ENCODE data around the gene SOS1. TPM values are rescaled to one million over a fixed set of nuclear protein-coding genes. Genes with fewer than 3 reads are reported as not detected.
"Not testable (repeated sequence)": the region's sequence is repeated elsewhere in the genome, so short reads cannot be mapped to it uniquely, and the experiment has no call there.

The SOS1 gene
- polyA plus RNA-seq, 1 donor = 44.6 TPM

GRCh38 chr2:39152504-39152903 is 31.7 kb upstream of the SOS1 start:
- Histone ChIP-seq H3K4me3 (ENCODE audit: low read length) (no peak overlapping the region), H3K4me1 (ENCODE audit: control insufficient read depth, insufficient read depth, low read length) (no peaks in the 10 kb centered on the region), H3K27ac (ENCODE audit: low read length) (no peak overlapping the region), H3K9me3 (ENCODE audit: control insufficient read depth, low read depth, low read length) (no peaks in the 10 kb centered on the region), H3K36me3 (ENCODE audit: control insufficient read depth, insufficient read depth, low read length) (no peaks in the 10 kb centered on the region), H3K27me3 (ENCODE audit: control insufficient read depth, insufficient read depth, low read length) (no peaks in the 10 kb centered on the region)
- no CpG with 5 or more reads among the region's 2 CpGs for WGBS (ENCODE audit: insufficient coverage, low lambda C conversion rate)
- DNase-seq = no peak

GRCh38 chr2:39150890-39151497 is 30.1 kb upstream of the SOS1 start:
- WGBS (ENCODE audit: insufficient coverage, low lambda C conversion rate) = no CpG with 5 or more reads among the region's 9 CpGs
- H3K4me3 ChIP-seq (ENCODE audit: low read length) = no peak overlapping the region
- H3K36me3 ChIP-seq (ENCODE audit: control insufficient read depth, insufficient read depth, low read length) = no peaks in the 10 kb centered on the region
- H3K27ac ChIP-seq (ENCODE audit: low read length) = no peak overlapping the region
- H3K27me3 ChIP-seq (ENCODE audit: control insufficient read depth, insufficient read depth, low read length) = no peaks in the 10 kb centered on the region
- H3K9me3 ChIP-seq (ENCODE audit: control insufficient read depth, low read depth, low read length) = no peaks in the 10 kb centered on the region
- DNase-seq = no peak
- no peaks in the 10 kb centered on the region for H3K4me1 ChIP-seq (ENCODE audit: control insufficient read depth, insufficient read depth, low read length)

- Histone ChIP-seq H3K9me3 (ENCODE audit: control insufficient read depth, low read depth, low read length) (no peaks in the 10 kb centered on the region), H3K4me1 (ENCODE audit: control insufficient read depth, insufficient read depth, low read length) (no peaks in the 10 kb centered on the region), H3K27me3 (ENCODE audit: control insufficient read depth, insufficient read depth, low read length) (no peaks in the 10 kb centered on the region), H3K4me3 (ENCODE audit: low read length) (no peak overlapping the region), H3K36me3 (ENCODE audit: control insufficient read depth, insufficient read depth, low read length) (no peaks in the 10 kb centered on the region), H3K27ac (ENCODE audit: low read length) (no peak overlapping the region)
- 100% methylated on average over 1 of the region's 6 CpGs for WGBS (ENCODE audit: insufficient coverage, low lambda C conversion rate)
- DNase-seq = no peak
Measured at GRCh38 chr2:39150102-39150562, 29.3 kb upstream of the SOS1 start.

- no peaks in the 10 kb centered on the region for H3K36me3 ChIP-seq (ENCODE audit: control insufficient read depth, insufficient read depth, low read length)
- H3K27ac ChIP-seq (ENCODE audit: low read length) = no peak overlapping the region
- peaks cover 4% of the 10 kb centered on the region for H3K9me3 ChIP-seq (ENCODE audit: control insufficient read depth, low read depth, low read length)
- no peaks in the 10 kb centered on the region for H3K4me1 ChIP-seq (ENCODE audit: control insufficient read depth, insufficient read depth, low read length)
- no peak overlapping the region for H3K4me3 ChIP-seq (ENCODE audit: low read length)
- DNase-seq = no peak
- H3K27me3 ChIP-seq (ENCODE audit: control insufficient read depth, insufficient read depth, low read length) = no peaks in the 10 kb centered on the region
Measured at GRCh38 chr2:39146630-39147029, 25.8 kb upstream of the SOS1 start.

- H3K36me3 ChIP-seq (ENCODE audit: control insufficient read depth, insufficient read depth, low read length) = no peaks in the 10 kb centered on the region
- H3K27ac ChIP-seq (ENCODE audit: low read length) = no peak overlapping the region
- no peak overlapping the region for H3K4me3 ChIP-seq (ENCODE audit: low read length)
- no CpG with 5 or more reads among the region's 3 CpGs for WGBS (ENCODE audit: insufficient coverage, low lambda C conversion rate)
- peaks cover 4% of the 10 kb centered on the region for H3K9me3 ChIP-seq (ENCODE audit: control insufficient read depth, low read depth, low read length)
- H3K4me1 ChIP-seq (ENCODE audit: control insufficient read depth, insufficient read depth, low read length) = no peaks in the 10 kb centered on the region
- DNase-seq = no peak
- H3K27me3 ChIP-seq (ENCODE audit: control insufficient read depth, insufficient read depth, low read length) = no peaks in the 10 kb centered on the region
Measured at GRCh38 chr2:39145906-39146421, 25.1 kb upstream of the SOS1 start.

GRCh38 chr2:39144416-39144815 is 23.6 kb upstream of the SOS1 start:
- no peaks in the 10 kb centered on the region for H3K4me1 ChIP-seq (ENCODE audit: control insufficient read depth, insufficient read depth, low read length)
- peaks cover 4% of the 10 kb centered on the region for H3K9me3 ChIP-seq (ENCODE audit: control insufficient read depth, low read depth, low read length)
- H3K27me3 ChIP-seq (ENCODE audit: control insufficient read depth, insufficient read depth, low read length) = no peaks in the 10 kb centered on the region
- no peaks in the 10 kb centered on the region for H3K36me3 ChIP-seq (ENCODE audit: control insufficient read depth, insufficient read depth, low read length)
- H3K27ac ChIP-seq (ENCODE audit: low read length) = no peak overlapping the region
- DNase-seq = no peak
- H3K4me3 ChIP-seq (ENCODE audit: low read length) = no peak overlapping the region
- WGBS (ENCODE audit: insufficient coverage, low lambda C conversion rate) = 90% methylated on average over 2 of the region's 5 CpGs

- no peak for DNase-seq
- H3K27ac ChIP-seq (ENCODE audit: low read length) = no peak overlapping the region
- H3K36me3 ChIP-seq (ENCODE audit: control insufficient read depth, insufficient read depth, low read length) = no peaks in the 10 kb centered on the region
- H3K4me1 ChIP-seq (ENCODE audit: control insufficient read depth, insufficient read depth, low read length) = no peaks in the 10 kb centered on the region
- peaks cover 4% of the 10 kb centered on the region for H3K9me3 ChIP-seq (ENCODE audit: control insufficient read depth, low read depth, low read length)
- no peak overlapping the region for H3K4me3 ChIP-seq (ENCODE audit: low read length)
- WGBS (ENCODE audit: insufficient coverage, low lambda C conversion rate) = 89% methylated on average over 1 of the region's 3 CpGs
- H3K27me3 ChIP-seq (ENCODE audit: control insufficient read depth, insufficient read depth, low read length) = no peaks in the 10 kb centered on the region
Measured at GRCh38 chr2:39142904-39143605, 22.2 kb upstream of the SOS1 start.

- 87% methylated on average over 3 of the region's 8 CpGs for WGBS (ENCODE audit: insufficient coverage, low lambda C conversion rate)
- H3K4me3 ChIP-seq (ENCODE audit: low read length) = no peak overlapping the region
- no peaks in the 10 kb centered on the region for H3K4me1 ChIP-seq (ENCODE audit: control insufficient read depth, insufficient read depth, low read length)
- H3K27ac ChIP-seq (ENCODE audit: low read length) = peak overlapping the region; percentile 65
- no peaks in the 10 kb centered on the region for H3K36me3 ChIP-seq (ENCODE audit: control insufficient read depth, insufficient read depth, low read length)
- no peak for DNase-seq
- H3K27me3 ChIP-seq (ENCODE audit: control insufficient read depth, insufficient read depth, low read length) = no peaks in the 10 kb centered on the region
- H3K9me3 ChIP-seq (ENCODE audit: control insufficient read depth, low read depth, low read length) = peaks cover 4% of the 10 kb centered on the region
Measured at GRCh38 chr2:39141334-39142271, 20.8 kb upstream of the SOS1 start.

GRCh38 chr2:39140948-39141333 is 20.1 kb upstream of the SOS1 start:
- not testable (repeated sequence) for DNase-seq; H3K9me3 ChIP-seq (ENCODE audit: control insufficient read depth, low read depth, low read length); H3K36me3 ChIP-seq (ENCODE audit: control insufficient read depth, insufficient read depth, low read length); H3K4me3 ChIP-seq (ENCODE audit: low read length); H3K27me3 ChIP-seq (ENCODE audit: control insufficient read depth, insufficient read depth, low read length); H3K4me1 ChIP-seq (ENCODE audit: control insufficient read depth, insufficient read depth, low read length)
- WGBS (ENCODE audit: insufficient coverage, low lambda C conversion rate) = 100% methylated on average over 1 of the region's 7 CpGs
- peak overlapping the region; percentile 65 for H3K27ac ChIP-seq (ENCODE audit: low read length)

GRCh38 chr2:39140322-39140847 is 19.5 kb upstream of the SOS1 start:
- Histone ChIP-seq H3K9me3 (ENCODE audit: control insufficient read depth, low read depth, low read length) (peaks cover 4% of the 10 kb centered on the region), H3K36me3 (ENCODE audit: control insufficient read depth, insufficient read depth, low read length) (no peaks in the 10 kb centered on the region), H3K27ac (ENCODE audit: low read length) (peak overlapping the region; percentile 65), H3K4me3 (ENCODE audit: low read length) (no peak overlapping the region), H3K4me1 (ENCODE audit: control insufficient read depth, insufficient read depth, low read length) (no peaks in the 10 kb centered on the region), H3K27me3 (ENCODE audit: control insufficient read depth, insufficient read depth, low read length) (no peaks in the 10 kb centered on the region)
- peak; percentile 69 to 90 for DNase-seq
- WGBS (ENCODE audit: insufficient coverage, low lambda C conversion rate) = 20% methylated on average over 1 of the region's 3 CpGs
